Hepatocyte (in vitro differentiated cells): ENCODE results near the gene HEMK1. TPM values are rescaled to one million over a fixed set of nuclear protein-coding genes. Genes with fewer than 3 reads are reported as not detected.

ENCODE experiments used
- DNase-seq: peaks from one replicate; pipeline ENCODE4 v3.0.0-alpha.2; 2016; ENCODE audit warnings: low spot score
- H2AFZ ChIP-seq: fragments of 200-600 bp; sonication (generic); 2 replicates; pipeline ENCODE4 v1.6.0; 2016; ENCODE audit warnings: antibody characterized with exemption, mild to moderate bottlenecking
- H3K27ac ChIP-seq: fragments of 200-600 bp; sonication (generic); 2 replicates; pipeline ENCODE4 v1.5.1; 2016; ENCODE audit warnings: mild to moderate bottlenecking
- H3K27me3 ChIP-seq: fragments of 200-600 bp; sonication (generic); 2 replicates; pipeline ENCODE4 v1.6.1; 2016
- H3K36me3 ChIP-seq: fragments of 200-600 bp; sonication (generic); replicated peaks from 2 replicates; pipeline ENCODE4 v1.5.1; 2016; ENCODE audit warnings: low read depth; ENCODE audit not compliant: insufficient read depth
- H3K4me1 ChIP-seq: fragments of 200-600 bp; sonication (generic); 2 replicates; pipeline ENCODE4 v1.5.1; 2016; ENCODE audit warnings: mild to moderate bottlenecking, moderate library complexity; ENCODE audit not compliant: insufficient read depth
- H3K4me2 ChIP-seq: fragments of 200-600 bp; sonication (generic); 2 replicates; pipeline ENCODE4 v1.6.0; 2016
- H3K4me3 ChIP-seq: fragments of 200-600 bp; sonication (generic); 2 replicates; pipeline ENCODE4 v1.5.1; 2016; ENCODE audit warnings: mild to moderate bottlenecking
- H3K79me2 ChIP-seq: fragments of 200-600 bp; sonication (generic); 2 replicates; pipeline ENCODE4 v1.6.0; 2017; ENCODE audit warnings: mild to moderate bottlenecking
- H3K9me2 ChIP-seq: fragments of 200-600 bp; sonication (generic); replicated peaks from 2 replicates; pipeline ENCODE4 v1.6.0; 2017; ENCODE audit warnings: mild to moderate bottlenecking; ENCODE audit not compliant: insufficient read depth
- H3K9me3 ChIP-seq: fragments of 200-600 bp; sonication (generic); 2 replicates; pipeline ENCODE4 v1.5.1; 2016; ENCODE audit warnings: low read depth, mild to moderate bottlenecking
- H4K20me1 ChIP-seq: fragments of 200-600 bp; sonication (generic); 2 replicates; pipeline ENCODE4 v1.6.0; 2016; ENCODE audit warnings: mild to moderate bottlenecking; ENCODE audit not compliant: insufficient read depth, poor library complexity, severe bottlenecking
- EZH2 ChIP-seq: fragments of 200-600 bp; sonication (generic); IDR thresholded peaks from 2 replicates; pipeline ENCODE4 v1.6.1; 2016; ENCODE audit warnings: antibody characterized with exemption, mild to moderate bottlenecking, borderline replicate concordance
- EZH2phosphoT487 ChIP-seq: fragments of 200-600 bp; sonication (generic); IDR thresholded peaks from one replicate; pipeline ENCODE4 v1.6.1; 2018; ENCODE audit warnings: antibody characterized with exemption, mild to moderate bottlenecking, low read depth, moderate library complexity; ENCODE audit not compliant: unreplicated experiment, severe bottlenecking
- WGBS: methylation state at CpG from one replicate; pipeline ENCODE4 v1.1.6; 2016; ENCODE audit warnings: low lambda C conversion rate; ENCODE audit errors: missing lambda C conversion rate; 5-methylcytosine and 5-hydroxymethylcytosine counted together
- polyA plus RNA-seq: library from polyadenylated mRNA; unstranded; fragments of >200 nt; fragmentation: Nextera tagmentation; extraction: Ambion mirVana; gene quantifications from 2 replicates; pipeline ENCODE4 v1.2.1, GENCODE V29; 2016
- total RNA-seq: library from RNA; depleted of rRNA; stranded (reverse); fragments of >200 nt; gene quantifications from 2 replicates; pipeline ENCODE4 v1.2.3, GENCODE V29; 2014
- TF ChIP-seq, protein P1 (sequence below): fragments of 200-600 bp; sonication (generic); IDR thresholded peaks from 2 replicates; pipeline ENCODE4 v1.5.1; 2016; ENCODE audit warnings: antibody characterized with exemption, mild to moderate bottlenecking; ENCODE audit not compliant: poor library complexity

HEMK1 gene
- total and polyA plus RNA-seq, 2 experiments from 2014 or later = 18.6 to 27.2 TPM

DNA sequence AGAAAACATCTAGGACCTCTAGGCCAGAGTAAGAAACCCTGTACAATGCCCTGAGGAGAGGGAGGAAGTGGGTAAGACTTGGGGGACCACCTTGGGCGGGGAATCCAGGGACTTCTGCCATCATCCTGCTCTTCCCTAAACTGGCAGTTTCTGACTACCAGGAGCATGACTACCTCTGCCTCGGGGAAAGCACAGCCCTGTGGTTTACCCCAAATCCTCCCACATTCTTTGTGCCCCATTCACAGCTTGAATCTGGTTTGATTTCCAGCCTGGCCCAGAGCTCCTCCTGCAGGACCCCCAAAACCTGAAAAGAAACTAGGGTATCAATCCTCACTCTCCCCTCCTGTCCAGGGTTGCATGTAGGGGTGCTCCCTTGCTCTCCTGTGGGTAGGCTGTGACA lies 6.5 kb upstream of the HEMK1 start:
- Histone ChIP-seq H3K79me2 (no peaks in the 10 kb centered on the region), H3K27ac (no peak overlapping the region), H3K36me3 (no peaks in the 10 kb centered on the region), H3K4me3 (no peak overlapping the region), H3K9me2 (no peaks in the 10 kb centered on the region), H2AFZ (no peak overlapping the region), H3K4me2 (no peak overlapping the region), H3K27me3 (no peaks in the 10 kb centered on the region), H3K4me1 (peaks cover 2% of the 10 kb centered on the region), H3K9me3 (no peaks in the 10 kb centered on the region), H4K20me1 (no peaks in the 10 kb centered on the region)
- WGBS = 79% methylated on average over 2 of the region's 2 CpGs
- DNase-seq = no peak
- TF ChIP-seq, protein P1, sequence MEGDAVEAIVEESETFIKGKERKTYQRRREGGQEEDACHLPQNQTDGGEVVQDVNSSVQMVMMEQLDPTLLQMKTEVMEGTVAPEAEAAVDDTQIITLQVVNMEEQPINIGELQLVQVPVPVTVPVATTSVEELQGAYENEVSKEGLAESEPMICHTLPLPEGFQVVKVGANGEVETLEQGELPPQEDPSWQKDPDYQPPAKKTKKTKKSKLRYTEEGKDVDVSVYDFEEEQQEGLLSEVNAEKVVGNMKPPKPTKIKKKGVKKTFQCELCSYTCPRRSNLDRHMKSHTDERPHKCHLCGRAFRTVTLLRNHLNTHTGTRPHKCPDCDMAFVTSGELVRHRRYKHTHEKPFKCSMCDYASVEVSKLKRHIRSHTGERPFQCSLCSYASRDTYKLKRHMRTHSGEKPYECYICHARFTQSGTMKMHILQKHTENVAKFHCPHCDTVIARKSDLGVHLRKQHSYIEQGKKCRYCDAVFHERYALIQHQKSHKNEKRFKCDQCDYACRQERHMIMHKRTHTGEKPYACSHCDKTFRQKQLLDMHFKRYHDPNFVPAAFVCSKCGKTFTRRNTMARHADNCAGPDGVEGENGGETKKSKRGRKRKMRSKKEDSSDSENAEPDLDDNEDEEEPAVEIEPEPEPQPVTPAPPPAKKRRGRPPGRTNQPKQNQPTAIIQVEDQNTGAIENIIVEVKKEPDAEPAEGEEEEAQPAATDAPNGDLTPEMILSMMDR = no peak
- TF ChIP-seq EZH2phosphoT487 (no peak), EZH2 (no peak)

DNA sequence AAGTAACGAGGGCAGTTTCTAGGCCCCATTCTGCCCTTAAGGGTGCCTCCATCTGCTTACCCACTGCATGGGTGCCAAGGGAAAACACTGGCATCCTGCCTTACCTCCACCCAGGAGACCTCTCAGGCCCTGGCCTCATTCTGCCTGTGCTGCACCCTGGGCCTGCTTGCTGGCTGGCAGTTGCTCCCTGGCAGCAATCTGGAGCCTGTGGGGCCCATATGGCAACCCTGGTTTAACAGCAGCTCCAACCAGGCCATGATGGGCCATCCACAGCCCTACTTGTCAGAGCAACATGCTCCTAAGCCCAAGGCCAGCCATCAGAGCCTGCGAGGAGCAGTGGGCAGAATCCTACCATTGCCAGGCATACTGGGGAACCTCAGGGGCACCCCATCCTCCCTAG lies 5.5 kb upstream of the HEMK1 start:
- Histone ChIP-seq H3K79me2 (no peaks in the 10 kb centered on the region), H3K27ac (no peak overlapping the region)
- TF ChIP-seq, protein P1 = no peak
- TF ChIP-seq EZH2phosphoT487 (no peak), EZH2 (no peak)

DNA sequence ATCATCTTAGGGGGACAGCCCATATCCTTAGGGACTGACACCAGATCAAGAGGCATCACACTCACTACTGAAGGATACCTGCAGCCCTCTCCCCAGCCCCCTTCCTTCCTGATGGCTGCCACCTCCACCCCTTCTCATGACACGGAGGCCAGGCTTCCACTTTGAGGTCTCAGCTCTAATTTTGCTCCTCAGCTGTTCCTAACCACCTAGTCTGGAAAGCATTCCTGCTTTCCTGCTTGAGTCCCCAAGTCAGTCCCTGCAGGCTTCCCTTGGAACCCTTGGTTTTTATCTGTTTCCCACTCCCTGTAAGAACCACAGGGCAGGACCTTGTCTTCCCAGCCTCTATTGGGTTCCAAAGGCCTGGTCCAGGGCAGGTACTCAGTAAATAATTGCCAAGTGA lies 5.0 kb upstream of the HEMK1 start:
- 90% methylated on average over 1 of the region's 1 CpG for WGBS
- TF ChIP-seq, protein P1 = no peak
- TF ChIP-seq EZH2phosphoT487 = no peak
- no peak for TF ChIP-seq EZH2
- H3K4me3 ChIP-seq = no peak overlapping the region

More for the DNA sequence above, 5.5 kb upstream of the HEMK1 start:
- Histone ChIP-seq H3K4me2 (no peak overlapping the region), H3K4me1 (peaks cover 11% of the 10 kb centered on the region), H3K36me3 (no peaks in the 10 kb centered on the region), H3K9me3 (no peaks in the 10 kb centered on the region), H4K20me1 (no peaks in the 10 kb centered on the region), H3K4me3 (no peak overlapping the region), H2AFZ (no peak overlapping the region), H3K27me3 (no peaks in the 10 kb centered on the region), H3K9me2 (no peaks in the 10 kb centered on the region)
- no peak for DNase-seq
- WGBS = 86% methylated on average over 2 of the region's 2 CpGs

DNA sequence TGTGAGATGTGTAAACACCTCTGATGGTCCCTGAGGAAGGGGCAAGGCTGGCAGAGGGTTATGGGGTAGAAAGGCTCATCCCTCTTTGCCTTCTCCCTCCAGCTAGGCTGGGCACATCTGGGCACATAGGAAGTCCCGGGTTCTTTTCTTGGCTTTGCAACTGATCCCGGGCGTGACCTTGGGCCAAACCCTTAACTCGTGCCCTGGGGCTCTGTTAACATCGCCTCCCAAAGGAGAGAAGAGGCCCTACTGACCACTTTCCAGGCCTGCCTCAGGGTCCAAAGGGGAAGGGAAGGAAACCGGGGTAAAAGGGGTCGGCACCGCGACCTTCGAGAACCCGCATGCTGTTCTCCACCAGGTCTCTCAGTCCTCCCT lies 2.3 kb upstream of the HEMK1 start:
- Histone ChIP-seq H3K79me2 (peaks cover 10% of the 10 kb centered on the region), H3K36me3 (no peaks in the 10 kb centered on the region), H3K4me3 (peak overlapping the region; percentile 38), H3K9me2 (no peaks in the 10 kb centered on the region), H3K4me1 (peaks cover 17% of the 10 kb centered on the region), H3K27ac (peak overlapping the region; percentile 39), H3K27me3 (no peaks in the 10 kb centered on the region), H2AFZ (peak overlapping the region; percentile 67), H4K20me1 (no peaks in the 10 kb centered on the region), H3K4me2 (peak overlapping the region; percentile 84), H3K9me3 (no peaks in the 10 kb centered on the region)
- DNase-seq = no peak
- 20% methylated on average over 11 of the region's 11 CpGs for WGBS
- TF ChIP-seq, protein P1 = no peak
- no peak for TF ChIP-seq EZH2phosphoT487
- no peak for TF ChIP-seq EZH2

More for the DNA sequence above, 5.0 kb upstream of the HEMK1 start:
- Histone ChIP-seq H3K36me3 (no peaks in the 10 kb centered on the region), H3K4me2 (no peak overlapping the region), H4K20me1 (no peaks in the 10 kb centered on the region), H2AFZ (no peak overlapping the region), H3K9me2 (no peaks in the 10 kb centered on the region), H3K4me1 (peaks cover 11% of the 10 kb centered on the region), H3K79me2 (no peaks in the 10 kb centered on the region), H3K27ac (no peak overlapping the region), H3K27me3 (no peaks in the 10 kb centered on the region), H3K9me3 (no peaks in the 10 kb centered on the region)
- DNase-seq = no peak
